ENCODE measurements around the gene UBE2D2.

UBE2D2 gene

GRCh38 chr5:139676951-139677735 is 116.0 kb downstream of the UBE2D2 start:
- no peak for DNase-seq (ENCODE audit: low read depth)

All from CMK (cell line).